GM23248 (cell line): ENCODE results near the gene CAB39.

Experiments
- EZH2 ChIP-seq: fragments of 200-600 bp; sonication (generic); IDR thresholded peaks from 2 replicates; pipeline ENCODE4 v1.6.1; 2018; ENCODE audit warnings: antibody characterized with exemption, mild to moderate bottlenecking; ENCODE audit not compliant: insufficient read depth, poor library complexity, severe bottlenecking
- EZH2phosphoT487 ChIP-seq: fragments of 200-600 bp; sonication (generic); IDR thresholded peaks from 2 replicates; pipeline ENCODE4 v1.6.1; 2018; ENCODE audit warnings: antibody characterized with exemption, moderate library complexity, mild to moderate bottlenecking, low read depth; ENCODE audit not compliant: insufficient read depth

- TF ChIP-seq EZH2 = no peak
- TF ChIP-seq EZH2phosphoT487 = no peak
These were observed 95.1 kb downstream of the CAB39 start for GRCh38 chr2:230807729-230808128.
